DOHH2 (cell line): ENCODE data around the gene SARNP.

Experiments used
- EZH2phosphoT487 ChIP-seq: fragments of 200-600 bp; sonication (generic); IDR thresholded peaks from 2 replicates; pipeline ENCODE4 v1.6.1; 2017; ENCODE audit warnings: borderline replicate concordance, mild to moderate bottlenecking, antibody characterized with exemption, low read length, moderate library complexity, mixed read lengths
- TF ChIP-seq, protein P1 (sequence below): fragments of 200-600 bp; sonication (generic); IDR thresholded peaks from one replicate; pipeline ENCODE4 v1.5.1; 2014; ENCODE audit warnings: antibody characterized with exemption, mild to moderate bottlenecking, low read depth, low read length; ENCODE audit not compliant: poor library complexity, severe bottlenecking

GRCh38 chr12:55850401-55850800 lies 32.9 kb upstream of the SARNP start:
- TF ChIP-seq, protein P1, sequence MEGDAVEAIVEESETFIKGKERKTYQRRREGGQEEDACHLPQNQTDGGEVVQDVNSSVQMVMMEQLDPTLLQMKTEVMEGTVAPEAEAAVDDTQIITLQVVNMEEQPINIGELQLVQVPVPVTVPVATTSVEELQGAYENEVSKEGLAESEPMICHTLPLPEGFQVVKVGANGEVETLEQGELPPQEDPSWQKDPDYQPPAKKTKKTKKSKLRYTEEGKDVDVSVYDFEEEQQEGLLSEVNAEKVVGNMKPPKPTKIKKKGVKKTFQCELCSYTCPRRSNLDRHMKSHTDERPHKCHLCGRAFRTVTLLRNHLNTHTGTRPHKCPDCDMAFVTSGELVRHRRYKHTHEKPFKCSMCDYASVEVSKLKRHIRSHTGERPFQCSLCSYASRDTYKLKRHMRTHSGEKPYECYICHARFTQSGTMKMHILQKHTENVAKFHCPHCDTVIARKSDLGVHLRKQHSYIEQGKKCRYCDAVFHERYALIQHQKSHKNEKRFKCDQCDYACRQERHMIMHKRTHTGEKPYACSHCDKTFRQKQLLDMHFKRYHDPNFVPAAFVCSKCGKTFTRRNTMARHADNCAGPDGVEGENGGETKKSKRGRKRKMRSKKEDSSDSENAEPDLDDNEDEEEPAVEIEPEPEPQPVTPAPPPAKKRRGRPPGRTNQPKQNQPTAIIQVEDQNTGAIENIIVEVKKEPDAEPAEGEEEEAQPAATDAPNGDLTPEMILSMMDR, result no peak
- TF ChIP-seq EZH2phosphoT487, result no peak
